SK-N-SH (cell line): ENCODE results near the gene EGLN3. TPM values are rescaled to one million over a fixed set of nuclear protein-coding genes. Genes with fewer than 3 reads are reported as not detected.

Experiments
- CTCF ChIA-PET: fragments of 300-600, 350-600 bp; formaldehyde crosslinking; extraction: SDS; loops from one replicate; lab custom pipeline; 2021; lab: Yijun Ruan, JAX
- POLR2A ChIA-PET: fragments of 350-600 bp; sonication (Branson Sonifier 250); formaldehyde crosslinking; extraction: SDS; loops from one replicate; lab custom pipeline; 2020; ENCODE audit warnings: antibody characterized with exemption, inconsistent platforms; lab: Yijun Ruan, JAX
- DNase-seq: peaks from one replicate; pipeline ENCODE4 v3.0.0; 2012
- H2AFZ ChIP-seq: fragments of 200-600 bp; sonication (generic); 2 replicates; pipeline ENCODE4 v1.8.1; 2016; ENCODE audit warnings: antibody characterized with exemption, mild to moderate bottlenecking, low read depth
- H3F3A ChIP-seq: fragments of 200-600 bp; sonication (generic); replicated peaks from 2 replicates; pipeline ENCODE3; 2016; ENCODE audit warnings: antibody characterized with exemption, mild to moderate bottlenecking; ENCODE audit not compliant: insufficient read depth
- H3K27ac ChIP-seq, 2 experiments: fragments of 200-500 bp in 1 of 2; fragments of 200-600 bp in 1 of 2; sonication (Bioruptor generic) in 1 of 2; sonication (generic), shearing (Covaris generic) in 1 of 2; 2 replicates each; pipeline versions ENCODE4 v1.5.1 to v1.6.1; 2014 to 2016; ENCODE audit warnings: low read depth in 2 of 2, inconsistent platforms in 1 of 2, low read length in 1 of 2, mild to moderate bottlenecking in 1 of 2, mixed read lengths in 1 of 2
- H3K27me3 ChIP-seq: fragments of 200-600 bp; sonication (generic), shearing (Covaris generic); 2 replicates; pipeline ENCODE4 v1.6.1; 2016; ENCODE audit warnings: mixed run types; ENCODE audit not compliant: insufficient read depth
- H3K36me3 ChIP-seq, 2 experiments: fragments of 200-500 bp in 1 of 2; fragments of 200-600 bp in 1 of 2; sonication (Bioruptor generic) in 1 of 2; sonication (generic) in 1 of 2; replicated peaks in 1 of 2; 2 replicates each; pipeline versions ENCODE3 to v1.5.1; 2014 to 2016; ENCODE audit warnings: low read length in 1 of 2, mild to moderate bottlenecking in 1 of 2; ENCODE audit not compliant: insufficient read depth in 2 of 2, control insufficient read depth in 1 of 2
- H3K4me1 ChIP-seq, 2 experiments: fragments of 200-500 bp in 1 of 2; fragments of 200-600 bp in 1 of 2; sonication (Bioruptor generic) in 1 of 2; sonication (generic), shearing (Covaris generic) in 1 of 2; 2 replicates each; pipeline versions ENCODE4 v1.5.1 to v1.6.1; 2014 to 2016; ENCODE audit warnings: low read depth in 1 of 2, low read length in 1 of 2, mixed run types in 1 of 2; ENCODE audit not compliant: insufficient read depth in 2 of 2, control insufficient read depth in 1 of 2
- H3K4me2 ChIP-seq: fragments of 200-600 bp; sonication (generic), shearing (Covaris generic); 2 replicates; pipeline ENCODE4 v1.6.1; 2017; ENCODE audit warnings: mixed run types
- H3K4me3 ChIP-seq, 2 experiments: fragments of 200-500 bp in 1 of 2; fragments of 200-600 bp in 1 of 2; sonication (Bioruptor generic) in 1 of 2; sonication (generic), shearing (Covaris generic) in 1 of 2; 2 replicates each; pipeline versions ENCODE4 v1.5.1 to v1.8.1; 2014 to 2016; ENCODE audit warnings: low read depth in 2 of 2, inconsistent platforms in 1 of 2, low read length in 1 of 2, mild to moderate bottlenecking in 1 of 2, mixed read lengths in 1 of 2, moderate library complexity in 1 of 2
- H3K79me2 ChIP-seq: fragments of 200-600 bp; sonication (generic); 2 replicates; pipeline ENCODE4 v1.8.1; 2017; ENCODE audit warnings: mild to moderate bottlenecking; ENCODE audit not compliant: insufficient read depth
- H3K9ac ChIP-seq: fragments of 200-600 bp; sonication (generic); 2 replicates; pipeline ENCODE4 v1.6.1; 2017; ENCODE audit warnings: mixed run types
- H3K9me2 ChIP-seq: fragments of 200-600 bp; sonication (generic); 2 replicates; pipeline ENCODE4 v1.6.1; 2017; ENCODE audit warnings: mixed run types
- H3K9me3 ChIP-seq: fragments of 200-600 bp; sonication (generic); 2 replicates; pipeline ENCODE4 v1.6.1; 2017; ENCODE audit warnings: mixed run types, mild to moderate bottlenecking, moderate library complexity
- H4K20me1 ChIP-seq: fragments of 200-600 bp; sonication (generic); 2 replicates; pipeline ENCODE4 v1.6.1; 2017; ENCODE audit warnings: mild to moderate bottlenecking, mixed run types; ENCODE audit not compliant: insufficient read depth
- ELF1 ChIP-seq: IDR thresholded peaks from 2 replicates; pipeline ENCODE4 v1.4.0; 2012
- FOXJ3 ChIP-seq: sonication (generic); formaldehyde crosslinking; IDR thresholded peaks from 2 replicates; pipeline ENCODE4 v1.5.1; 2020; ENCODE audit warnings: mild to moderate bottlenecking, missing genetic modification reagents
- GATA2 ChIP-seq: sonication (generic); formaldehyde crosslinking; IDR thresholded peaks from 2 replicates; pipeline ENCODE4 v1.5.0; 2020; ENCODE audit warnings: mild to moderate bottlenecking, missing genetic modification reagents
- JUND ChIP-seq: IDR thresholded peaks from 2 replicates; pipeline ENCODE4 v1.4.0; 2012
- MEF2A ChIP-seq: IDR thresholded peaks from 2 replicates; pipeline ENCODE4 v1.4.0; 2012; ENCODE audit warnings: low read depth, borderline replicate concordance
- MXI1 ChIP-seq: IDR thresholded peaks from 2 replicates; pipeline ENCODE4 v1.6.1; 2012; ENCODE audit warnings: mild to moderate bottlenecking, low read depth, low read length, improper control_type of control experiment
- NFIC ChIP-seq: IDR thresholded peaks from 2 replicates; pipeline ENCODE4 v1.4.0; 2012; ENCODE audit warnings: borderline replicate concordance
- RXRA ChIP-seq: IDR thresholded peaks from 2 replicates; pipeline ENCODE4 v1.4.0; 2012; ENCODE audit warnings: low read depth, mild to moderate bottlenecking, borderline replicate concordance
- SIN3A ChIP-seq: IDR thresholded peaks from 2 replicates; pipeline ENCODE4 v1.6.1; 2012; ENCODE audit warnings: low read depth, mild to moderate bottlenecking, low read length, moderate library complexity, borderline replicate concordance
- SMC3 ChIP-seq: IDR thresholded peaks from 2 replicates; pipeline ENCODE4 v1.6.1; 2012; ENCODE audit warnings: low read depth, low read length, improper control_type of control experiment
- TAF1 ChIP-seq: IDR thresholded peaks from 2 replicates; pipeline ENCODE4 v1.6.1; 2012; ENCODE audit warnings: low read depth, mild to moderate bottlenecking, low read length, moderate library complexity, borderline replicate concordance
- TEAD4 ChIP-seq: IDR thresholded peaks from 2 replicates; pipeline ENCODE4 v1.4.0; 2012; ENCODE audit warnings: mild to moderate bottlenecking, borderline replicate concordance; ENCODE audit not compliant: insufficient read depth
- WGBS: methylation state at CpG from one replicate; pipeline ENCODE4 v1.1.6; 2017; ENCODE audit warnings: low lambda C conversion rate; 5-methylcytosine and 5-hydroxymethylcytosine counted together
- polyA plus RNA-seq, 3 experiments: library from polyadenylated mRNA; depleted of rRNA; stranded (reverse); fragments of >200 nt; gene quantifications; 2 replicates each; pipeline ENCODE4 v1.2.3, GENCODE V29; 2012
- TF ChIP-seq, protein P1 (sequence below): IDR thresholded peaks from 2 replicates; pipeline ENCODE4 v1.4.0; 2012; ENCODE audit warnings: low read depth, borderline replicate concordance
- TF ChIP-seq, protein P2 (sequence below): IDR thresholded peaks from 2 replicates; pipeline ENCODE4 v1.6.1; 2012; ENCODE audit warnings: mild to moderate bottlenecking, low read depth, low read length, moderate library complexity
- TF ChIP-seq, protein P3 (sequence below): IDR thresholded peaks from 2 replicates; pipeline ENCODE4; 2012
- TF ChIP-seq, protein P4 (sequence below): fragments of 200-600 bp; sonication (generic); IDR thresholded peaks from 2 replicates; pipeline ENCODE4 v1.6.1; 2017; ENCODE audit warnings: antibody characterized with exemption, mild to moderate bottlenecking, moderate library complexity

EGLN3 gene
- polyA plus RNA-seq, 1 of the 3 experiments (the other 2 are of a cell fraction), result 0.31 TPM

DNA sequence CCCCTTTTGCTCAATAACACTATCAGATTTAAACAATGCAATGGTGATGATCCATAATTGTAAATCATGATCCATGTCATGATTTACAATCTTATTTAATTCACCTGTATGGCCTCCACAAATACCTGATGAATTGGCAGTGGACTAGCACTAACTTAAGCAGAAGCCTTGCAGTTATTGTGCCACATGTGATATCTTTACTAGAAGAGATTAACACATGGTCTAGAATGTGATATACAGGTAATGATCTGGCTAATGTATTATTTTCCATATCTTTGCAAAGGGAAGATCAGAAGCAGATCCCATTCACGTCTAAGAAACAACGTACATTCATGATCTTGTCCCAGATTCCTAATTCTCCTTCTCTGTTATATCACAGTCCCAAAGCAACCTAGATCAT is 66.0 kb downstream of the EGLN3 start:
- CTCF ChIA-PET, result no interaction called here
- Histone ChIP-seq H3K79me2 (no peaks in the 10 kb centered on the region), H3K36me3 (no peaks in the 10 kb centered on the region), H3K4me1 (no peaks in the 10 kb centered on the region), H3K9ac (no peak overlapping the region), H3K9me2 (no peaks in the 10 kb centered on the region), H3K9me3 (no peaks in the 10 kb centered on the region), H3K27ac (no peak overlapping the region), H3K27me3 (no peaks in the 10 kb centered on the region), H2AFZ (no peak overlapping the region), H3K4me2 (no peak overlapping the region), H4K20me1 (no peaks in the 10 kb centered on the region), H3F3A (no peaks in the 10 kb centered on the region), H3K4me3 (no peak overlapping the region)
- POLR2A ChIA-PET, result no interaction called here
- no peak for DNase-seq
- WGBS, result 29% methylated on average over 2 of the region's 2 CpGs
- TF ChIP-seq JUND (no peak), TAF1 (no peak), SMC3 (no peak), FOXJ3 (no peak), ELF1 (no peak), NFIC (no peak), SIN3A (no peak), RXRA (no peak), MXI1 (no peak), GATA2 (CRISPR knock-in tag) (no peak), MEF2A (no peak), TEAD4 (no peak)
- TF ChIP-seq, protein P1, sequence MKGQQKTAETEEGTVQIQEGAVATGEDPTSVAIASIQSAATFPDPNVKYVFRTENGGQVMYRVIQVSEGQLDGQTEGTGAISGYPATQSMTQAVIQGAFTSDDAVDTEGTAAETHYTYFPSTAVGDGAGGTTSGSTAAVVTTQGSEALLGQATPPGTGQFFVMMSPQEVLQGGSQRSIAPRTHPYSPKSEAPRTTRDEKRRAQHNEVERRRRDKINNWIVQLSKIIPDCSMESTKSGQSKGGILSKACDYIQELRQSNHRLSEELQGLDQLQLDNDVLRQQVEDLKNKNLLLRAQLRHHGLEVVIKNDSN, result no peak
- TF ChIP-seq, protein P2, sequence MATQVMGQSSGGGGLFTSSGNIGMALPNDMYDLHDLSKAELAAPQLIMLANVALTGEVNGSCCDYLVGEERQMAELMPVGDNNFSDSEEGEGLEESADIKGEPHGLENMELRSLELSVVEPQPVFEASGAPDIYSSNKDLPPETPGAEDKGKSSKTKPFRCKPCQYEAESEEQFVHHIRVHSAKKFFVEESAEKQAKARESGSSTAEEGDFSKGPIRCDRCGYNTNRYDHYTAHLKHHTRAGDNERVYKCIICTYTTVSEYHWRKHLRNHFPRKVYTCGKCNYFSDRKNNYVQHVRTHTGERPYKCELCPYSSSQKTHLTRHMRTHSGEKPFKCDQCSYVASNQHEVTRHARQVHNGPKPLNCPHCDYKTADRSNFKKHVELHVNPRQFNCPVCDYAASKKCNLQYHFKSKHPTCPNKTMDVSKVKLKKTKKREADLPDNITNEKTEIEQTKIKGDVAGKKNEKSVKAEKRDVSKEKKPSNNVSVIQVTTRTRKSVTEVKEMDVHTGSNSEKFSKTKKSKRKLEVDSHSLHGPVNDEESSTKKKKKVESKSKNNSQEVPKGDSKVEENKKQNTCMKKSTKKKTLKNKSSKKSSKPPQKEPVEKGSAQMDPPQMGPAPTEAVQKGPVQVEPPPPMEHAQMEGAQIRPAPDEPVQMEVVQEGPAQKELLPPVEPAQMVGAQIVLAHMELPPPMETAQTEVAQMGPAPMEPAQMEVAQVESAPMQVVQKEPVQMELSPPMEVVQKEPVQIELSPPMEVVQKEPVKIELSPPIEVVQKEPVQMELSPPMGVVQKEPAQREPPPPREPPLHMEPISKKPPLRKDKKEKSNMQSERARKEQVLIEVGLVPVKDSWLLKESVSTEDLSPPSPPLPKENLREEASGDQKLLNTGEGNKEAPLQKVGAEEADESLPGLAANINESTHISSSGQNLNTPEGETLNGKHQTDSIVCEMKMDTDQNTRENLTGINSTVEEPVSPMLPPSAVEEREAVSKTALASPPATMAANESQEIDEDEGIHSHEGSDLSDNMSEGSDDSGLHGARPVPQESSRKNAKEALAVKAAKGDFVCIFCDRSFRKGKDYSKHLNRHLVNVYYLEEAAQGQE, result no peak
- TF ChIP-seq, protein P3, sequence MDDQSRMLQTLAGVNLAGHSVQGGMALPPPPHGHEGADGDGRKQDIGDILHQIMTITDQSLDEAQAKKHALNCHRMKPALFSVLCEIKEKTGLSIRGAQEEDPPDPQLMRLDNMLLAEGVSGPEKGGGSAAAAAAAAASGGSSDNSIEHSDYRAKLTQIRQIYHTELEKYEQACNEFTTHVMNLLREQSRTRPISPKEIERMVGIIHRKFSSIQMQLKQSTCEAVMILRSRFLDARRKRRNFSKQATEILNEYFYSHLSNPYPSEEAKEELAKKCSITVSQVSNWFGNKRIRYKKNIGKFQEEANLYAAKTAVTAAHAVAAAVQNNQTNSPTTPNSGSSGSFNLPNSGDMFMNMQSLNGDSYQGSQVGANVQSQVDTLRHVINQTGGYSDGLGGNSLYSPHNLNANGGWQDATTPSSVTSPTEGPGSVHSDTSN, result no peak
- TF ChIP-seq, protein P4, sequence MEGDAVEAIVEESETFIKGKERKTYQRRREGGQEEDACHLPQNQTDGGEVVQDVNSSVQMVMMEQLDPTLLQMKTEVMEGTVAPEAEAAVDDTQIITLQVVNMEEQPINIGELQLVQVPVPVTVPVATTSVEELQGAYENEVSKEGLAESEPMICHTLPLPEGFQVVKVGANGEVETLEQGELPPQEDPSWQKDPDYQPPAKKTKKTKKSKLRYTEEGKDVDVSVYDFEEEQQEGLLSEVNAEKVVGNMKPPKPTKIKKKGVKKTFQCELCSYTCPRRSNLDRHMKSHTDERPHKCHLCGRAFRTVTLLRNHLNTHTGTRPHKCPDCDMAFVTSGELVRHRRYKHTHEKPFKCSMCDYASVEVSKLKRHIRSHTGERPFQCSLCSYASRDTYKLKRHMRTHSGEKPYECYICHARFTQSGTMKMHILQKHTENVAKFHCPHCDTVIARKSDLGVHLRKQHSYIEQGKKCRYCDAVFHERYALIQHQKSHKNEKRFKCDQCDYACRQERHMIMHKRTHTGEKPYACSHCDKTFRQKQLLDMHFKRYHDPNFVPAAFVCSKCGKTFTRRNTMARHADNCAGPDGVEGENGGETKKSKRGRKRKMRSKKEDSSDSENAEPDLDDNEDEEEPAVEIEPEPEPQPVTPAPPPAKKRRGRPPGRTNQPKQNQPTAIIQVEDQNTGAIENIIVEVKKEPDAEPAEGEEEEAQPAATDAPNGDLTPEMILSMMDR, result no peak
